Measurements from ENCODE around the gene PECR.
A peak's percentile ranks its signal among the peaks of the same experiment; 100 is the strongest.

The PECR gene

GRCh38 chr2:216111122-216111521 lies 29.5 kb upstream of the PECR start:
- no peak overlapping the region for H3K4me3 ChIP-seq (ENCODE audit: low read depth, low read length)
- no peak overlapping the region for H3K4me2 ChIP-seq (ENCODE audit: low read length)
- peaks cover 19% of the 10 kb centered on the region for H3K79me2 ChIP-seq
- no peaks in the 10 kb centered on the region for H3K36me3 ChIP-seq (ENCODE audit: control insufficient read depth, insufficient read depth, low read length)
- H3K9ac ChIP-seq: no peak overlapping the region
- no peaks in the 10 kb centered on the region for H3K27me3 ChIP-seq (ENCODE audit: control insufficient read depth, insufficient read depth, low read length)
- H2AFZ ChIP-seq: no peak overlapping the region
- TF ChIP-seq CTCF (IDR thresholded peaks at IDR 0.05): no peak
- H3K27ac ChIP-seq: no peak overlapping the region
- no peaks in the 10 kb centered on the region for H3K9me3 ChIP-seq (ENCODE audit: control insufficient read depth, low read length)
- peaks cover 8% of the 10 kb centered on the region for H3K4me1 ChIP-seq

GRCh38 chr2:216110620-216111019 lies 29.0 kb upstream of the PECR start:
- peaks cover 8% of the 10 kb centered on the region for H3K4me1 ChIP-seq

GRCh38 chr2:216109962-216110614 lies 28.5 kb upstream of the PECR start:
- Histone ChIP-seq H3K9me3 (ENCODE audit: control insufficient read depth, low read length) (no peaks in the 10 kb centered on the region), H3K4me1 (peaks cover 8% of the 10 kb centered on the region), H3K4me3 (ENCODE audit: low read depth, low read length) (peak overlapping the region; percentile 86), H3K9ac (peak overlapping the region; percentile 95), H3K4me2 (ENCODE audit: low read length) (peak overlapping the region; percentile 99), H3K27ac (peak overlapping the region; percentile 90), H3K27me3 (ENCODE audit: control insufficient read depth, insufficient read depth, low read length) (no peaks in the 10 kb centered on the region), H2AFZ (peak overlapping the region; percentile 90), H3K79me2 (peaks cover 13% of the 10 kb centered on the region), H3K36me3 (ENCODE audit: control insufficient read depth, insufficient read depth, low read length) (no peaks in the 10 kb centered on the region)
- peak; percentile 42 for TF ChIP-seq CTCF (IDR thresholded peaks at IDR 0.05)

More at GRCh38 chr2:216110620-216111019, 29.0 kb upstream of the PECR start:
- peak overlapping the region; percentile 90 for H3K27ac ChIP-seq
- H3K79me2 ChIP-seq: peaks cover 17% of the 10 kb centered on the region
- H3K4me3 ChIP-seq (ENCODE audit: low read depth, low read length): peak overlapping the region; percentile 86
- H3K4me2 ChIP-seq (ENCODE audit: low read length): peak overlapping the region; percentile 99
- no peak for TF ChIP-seq CTCF (IDR thresholded peaks at IDR 0.05)
- H3K9me3 ChIP-seq (ENCODE audit: control insufficient read depth, low read length): no peaks in the 10 kb centered on the region
- H3K9ac ChIP-seq: no peak overlapping the region
- H3K27me3 ChIP-seq (ENCODE audit: control insufficient read depth, insufficient read depth, low read length): no peaks in the 10 kb centered on the region
- no peak overlapping the region for H2AFZ ChIP-seq
- no peaks in the 10 kb centered on the region for H3K36me3 ChIP-seq (ENCODE audit: control insufficient read depth, insufficient read depth, low read length)

GRCh38 chr2:216108967-216109921 lies 27.6 kb upstream of the PECR start, which contains the start of gene XRCC5:
TSS of gene XRCC5 (plus strand) at chr2:216109348. CDS start at chr2:216109437, 89 bp downstream.
- H3K4me1 ChIP-seq: peaks cover 8% of the 10 kb centered on the region
- no peak for TF ChIP-seq CTCF (IDR thresholded peaks at IDR 0.05)

More at GRCh38 chr2:216108967-216109921, 27.6 kb upstream of the PECR start, which contains the start of gene XRCC5:
- Histone ChIP-seq H3K27me3 (ENCODE audit: control insufficient read depth, insufficient read depth, low read length) (no peaks in the 10 kb centered on the region), H3K79me2 (peaks cover 12% of the 10 kb centered on the region), H3K27ac (peak within 1 kb of the TSS; percentile 90), H3K4me2 (ENCODE audit: low read length) (peak within 1 kb of the TSS; percentile 99), H2AFZ (peak within 1 kb of the TSS; percentile 90), H3K4me3 (ENCODE audit: low read depth, low read length) (peak within 1 kb of the TSS; percentile 86), H3K9ac (peak within 1 kb of the TSS; percentile 95), H3K9me3 (ENCODE audit: control insufficient read depth, low read length) (no peaks in the 10 kb centered on the region), H3K36me3 (ENCODE audit: control insufficient read depth, insufficient read depth, low read length) (no peaks in the 10 kb centered on the region)
